Measurements from ENCODE around the gene EFNB3.

EFNB3 gene, protein sequence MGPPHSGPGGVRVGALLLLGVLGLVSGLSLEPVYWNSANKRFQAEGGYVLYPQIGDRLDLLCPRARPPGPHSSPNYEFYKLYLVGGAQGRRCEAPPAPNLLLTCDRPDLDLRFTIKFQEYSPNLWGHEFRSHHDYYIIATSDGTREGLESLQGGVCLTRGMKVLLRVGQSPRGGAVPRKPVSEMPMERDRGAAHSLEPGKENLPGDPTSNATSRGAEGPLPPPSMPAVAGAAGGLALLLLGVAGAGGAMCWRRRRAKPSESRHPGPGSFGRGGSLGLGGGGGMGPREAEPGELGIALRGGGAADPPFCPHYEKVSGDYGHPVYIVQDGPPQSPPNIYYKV

GRCh38 chr17:7704601-7705268 is at the start of gene EFNB3:
Gene EFNB3 (plus strand): TSS chr17:7705202. CDS start chr17:7705599, 397 bp downstream.
- DNase-seq (ENCODE audit: low read depth, low spot score): no peak

GRCh38 chr17:7655541-7655840 is 49.5 kb upstream of the EFNB3 start:
- DNase-seq (ENCODE audit: low read depth, low spot score): no peak

GRCh38 chr17:7656958-7657609 is 47.9 kb upstream of the EFNB3 start:
- DNase-seq (ENCODE audit: low read depth, low spot score): no peak

GRCh38 chr17:7667656-7668406 is 37.2 kb upstream of the EFNB3 start:
- no peak for DNase-seq (ENCODE audit: low read depth, low spot score)

GRCh38 chr17:7668482-7668881 is 36.5 kb upstream of the EFNB3 start:
- no peak for DNase-seq (ENCODE audit: low read depth, low spot score)

GRCh38 chr17:7673239-7673638 is 31.8 kb upstream of the EFNB3 start:
- no peak for DNase-seq (ENCODE audit: low read depth, low spot score)

- no peak for DNase-seq (ENCODE audit: low read depth, low spot score)
Observed at GRCh38 chr17:7674934-7675333, 30.1 kb upstream of the EFNB3 start.

- DNase-seq (ENCODE audit: low read depth, low spot score): no peak
Observed at GRCh38 chr17:7676533-7676932, 28.5 kb upstream of the EFNB3 start.

GRCh38 chr17:7677388-7678067 is 27.5 kb upstream of the EFNB3 start:
- no peak for DNase-seq (ENCODE audit: low read depth, low spot score)

DNA sequence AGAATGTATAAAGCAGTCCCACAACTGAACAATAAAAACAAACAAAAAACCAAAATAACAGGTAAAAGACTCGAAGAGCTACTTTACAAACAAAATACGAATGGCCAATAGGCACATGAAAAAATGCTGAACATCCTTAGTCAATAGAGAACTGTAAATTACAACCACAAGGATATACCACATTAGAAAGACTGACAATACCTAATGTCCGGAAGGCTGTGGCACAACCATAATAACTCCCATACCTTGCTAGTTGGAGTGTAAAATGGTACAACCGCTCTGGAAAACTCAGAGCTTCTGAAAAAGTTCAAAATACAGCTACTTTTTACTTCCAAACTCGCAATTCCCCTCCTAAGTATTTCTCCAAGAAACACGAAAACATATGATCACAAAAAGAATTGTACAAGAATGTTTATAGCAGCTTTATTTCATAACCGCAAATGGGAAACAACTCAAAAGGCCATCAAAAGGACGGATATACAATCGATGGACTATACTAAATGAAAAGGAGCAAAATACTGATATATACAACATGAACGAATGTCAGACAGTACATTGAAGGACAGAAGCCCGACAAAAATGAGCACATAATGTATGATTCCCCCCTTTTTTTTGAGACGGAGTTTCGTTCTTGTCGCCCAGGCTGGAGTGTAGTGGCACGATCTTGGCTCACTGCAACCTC is 20.0 kb upstream of the EFNB3 start:
- no peak for DNase-seq (ENCODE audit: low read depth, low spot score)

DNA sequence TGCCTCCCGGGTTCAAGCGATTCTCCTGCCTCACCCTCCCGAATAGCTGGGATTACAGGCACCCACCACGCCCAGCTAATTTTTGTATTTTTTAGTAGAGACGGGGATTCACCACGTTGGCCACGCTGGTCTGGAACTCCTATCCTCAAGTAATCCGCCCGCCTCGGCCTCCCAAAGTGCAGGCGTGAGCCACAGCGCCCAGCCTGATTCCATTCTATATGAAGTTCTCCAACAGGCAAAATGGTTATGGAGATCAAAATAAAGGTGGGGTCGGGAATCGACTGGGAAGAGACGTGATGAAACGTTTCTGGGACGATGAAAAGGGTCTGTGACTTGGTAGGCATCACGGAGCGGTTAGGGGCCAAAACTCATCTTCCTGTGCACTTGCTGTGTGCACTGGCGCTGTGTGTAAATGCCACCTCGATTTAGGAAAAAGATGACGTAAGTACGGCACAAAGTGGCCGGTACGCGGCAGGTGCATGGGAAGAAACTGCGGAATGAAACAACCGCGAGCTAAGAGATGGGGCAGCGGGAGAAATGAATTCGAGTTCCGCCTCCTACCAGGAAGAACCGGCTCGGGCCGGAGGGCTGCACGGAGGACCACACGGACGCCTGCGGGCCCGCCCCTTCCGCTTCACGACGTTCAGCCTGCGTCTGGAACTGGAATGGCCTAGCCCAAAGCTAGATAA is 19.3 kb upstream of the EFNB3 start:
- DNase-seq (ENCODE audit: low read depth, low spot score): no peak

GRCh38 chr17:7686222-7687071 is 18.6 kb upstream of the EFNB3 start:
- peak; percentile 84 for DNase-seq (ENCODE audit: low read depth, low spot score)

DNA sequence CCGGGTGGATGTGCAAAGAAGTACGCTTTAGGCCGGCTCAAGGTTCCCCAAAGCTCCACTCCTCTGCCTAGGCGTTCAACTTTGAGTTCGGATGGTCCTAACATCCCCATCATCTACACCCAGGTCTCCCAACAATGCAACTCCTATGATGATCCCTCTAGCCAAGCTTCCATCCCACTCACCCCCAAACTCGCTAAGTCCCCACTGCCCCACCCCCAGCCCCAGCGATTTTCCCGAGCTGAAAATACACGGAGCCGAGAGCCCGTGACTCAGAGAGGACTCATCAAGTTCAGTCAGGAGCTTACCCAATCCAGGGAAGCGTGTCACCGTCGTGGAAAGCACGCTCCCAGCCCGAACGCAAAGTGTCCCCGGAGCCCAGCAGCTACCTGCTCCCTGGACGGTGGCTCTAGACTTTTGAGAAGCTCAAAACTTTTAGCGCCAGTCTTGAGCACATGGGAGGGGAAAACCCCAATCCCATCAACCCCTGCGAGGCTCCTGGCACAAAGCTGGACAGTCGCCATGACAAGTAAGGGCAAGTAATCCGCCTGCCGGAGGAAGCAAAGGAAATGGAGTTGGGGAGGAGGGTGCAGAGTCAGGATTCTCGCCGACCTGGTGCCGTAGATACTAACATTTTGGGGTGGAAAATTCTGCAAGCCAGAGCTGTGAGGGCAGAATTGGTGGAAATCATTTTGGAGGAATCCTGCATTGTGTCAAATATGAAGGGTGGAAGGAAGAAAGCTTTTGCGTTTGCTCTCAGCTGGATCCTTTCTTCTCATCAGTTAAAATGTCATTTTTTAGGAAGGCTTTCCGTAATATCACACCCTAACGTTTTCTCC is 17.7 kb upstream of the EFNB3 start, which contains the start of gene TP53:
Gene TP53 (minus strand): TSS at position 419 of the 836 bp plus-strand sequence. CDS start 10,896 bp downstream, outside the sequence.
- DNase-seq (ENCODE audit: low read depth, low spot score): peak; percentile 65

- DNase-seq (ENCODE audit: low read depth, low spot score): peak; percentile 97
Observed at GRCh38 chr17:7687908-7688807, 16.8 kb upstream of the EFNB3 start, which contains the start of gene WRAP53. Gene WRAP53 (plus strand): TSS chr17:7688477. CDS start chr17:7688649, 172 bp downstream.

DNA sequence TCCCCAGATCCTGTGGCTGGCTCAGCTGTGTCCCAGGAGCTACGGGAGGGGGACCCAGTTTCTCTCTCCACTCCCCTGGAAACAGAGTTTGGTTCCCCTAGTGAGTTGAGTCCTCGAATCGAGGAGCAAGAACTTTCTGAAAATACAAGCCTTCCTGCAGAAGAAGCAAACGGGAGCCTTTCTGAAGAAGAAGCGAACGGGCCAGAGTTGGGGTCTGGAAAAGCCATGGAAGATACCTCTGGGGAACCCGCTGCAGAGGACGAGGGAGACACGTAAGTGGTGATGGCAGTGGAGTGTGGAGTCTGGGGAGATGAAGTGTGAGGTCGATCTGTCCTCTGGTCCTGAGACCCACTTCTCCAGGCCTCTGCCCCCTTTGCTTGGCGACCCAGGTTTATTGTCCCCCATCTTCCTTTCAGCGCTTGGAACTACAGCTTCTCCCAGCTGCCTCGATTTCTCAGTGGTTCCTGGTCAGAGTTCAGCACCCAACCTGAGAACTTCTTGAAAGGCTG is 16.1 kb upstream of the EFNB3 start:
- DNase-seq (ENCODE audit: low read depth, low spot score): no peak

DNA sequence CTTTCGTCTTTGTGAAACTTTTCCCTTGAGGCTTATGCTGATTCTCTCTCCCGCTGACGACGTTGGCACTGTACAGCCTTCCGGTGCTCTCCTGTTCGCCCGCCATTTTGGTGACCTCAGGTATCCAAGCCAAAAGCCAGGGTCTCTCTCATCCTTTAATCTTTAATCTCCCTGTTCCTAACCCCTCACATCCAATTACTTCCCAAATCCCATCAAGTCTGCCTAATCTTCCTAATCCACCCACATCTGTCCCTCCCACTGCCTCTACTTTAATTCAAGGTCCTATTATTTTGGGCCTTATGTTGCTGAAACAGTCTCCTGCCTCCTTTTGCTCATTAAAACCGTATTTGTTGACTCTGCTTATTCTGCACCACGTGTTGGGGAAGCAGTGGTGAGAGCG is 9.4 kb upstream of the EFNB3 start:
- DNase-seq (ENCODE audit: low read depth, low spot score): no peak
